ENCODE results near the gene CTDP1.

DNA sequence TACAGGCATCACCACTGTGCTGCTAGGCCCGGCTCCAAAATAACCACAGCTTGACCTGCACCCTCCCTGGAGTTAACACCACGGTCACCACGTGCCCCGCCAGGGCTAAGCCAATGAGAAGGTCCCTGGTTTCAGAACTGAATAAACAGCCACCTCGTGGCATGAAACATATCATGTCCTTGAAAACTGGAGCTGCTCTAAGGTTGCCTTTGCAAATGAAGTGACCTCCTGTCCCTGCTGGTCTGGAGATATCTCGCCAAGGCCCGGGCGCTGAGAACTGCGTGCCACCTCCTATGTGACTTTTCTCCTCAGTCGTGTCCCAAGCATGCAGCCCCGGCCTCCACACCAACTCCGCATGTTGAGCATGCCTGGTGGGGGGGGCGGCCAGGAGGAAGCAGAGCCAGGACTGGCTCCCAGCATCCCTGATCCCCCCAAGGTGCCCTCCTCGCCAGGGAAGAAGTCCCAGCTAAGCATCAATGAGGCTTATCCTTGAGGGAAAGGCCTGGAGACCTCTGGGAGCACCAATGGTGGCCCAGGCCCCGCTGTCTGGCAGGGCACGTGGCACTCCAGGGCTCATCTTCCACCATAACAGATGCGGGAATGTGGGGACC lies 101.8 kb downstream of the CTDP1 start:
- TF ChIP-seq, protein P1, sequence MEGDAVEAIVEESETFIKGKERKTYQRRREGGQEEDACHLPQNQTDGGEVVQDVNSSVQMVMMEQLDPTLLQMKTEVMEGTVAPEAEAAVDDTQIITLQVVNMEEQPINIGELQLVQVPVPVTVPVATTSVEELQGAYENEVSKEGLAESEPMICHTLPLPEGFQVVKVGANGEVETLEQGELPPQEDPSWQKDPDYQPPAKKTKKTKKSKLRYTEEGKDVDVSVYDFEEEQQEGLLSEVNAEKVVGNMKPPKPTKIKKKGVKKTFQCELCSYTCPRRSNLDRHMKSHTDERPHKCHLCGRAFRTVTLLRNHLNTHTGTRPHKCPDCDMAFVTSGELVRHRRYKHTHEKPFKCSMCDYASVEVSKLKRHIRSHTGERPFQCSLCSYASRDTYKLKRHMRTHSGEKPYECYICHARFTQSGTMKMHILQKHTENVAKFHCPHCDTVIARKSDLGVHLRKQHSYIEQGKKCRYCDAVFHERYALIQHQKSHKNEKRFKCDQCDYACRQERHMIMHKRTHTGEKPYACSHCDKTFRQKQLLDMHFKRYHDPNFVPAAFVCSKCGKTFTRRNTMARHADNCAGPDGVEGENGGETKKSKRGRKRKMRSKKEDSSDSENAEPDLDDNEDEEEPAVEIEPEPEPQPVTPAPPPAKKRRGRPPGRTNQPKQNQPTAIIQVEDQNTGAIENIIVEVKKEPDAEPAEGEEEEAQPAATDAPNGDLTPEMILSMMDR (IDR thresholded peaks at IDR 0.05), result no peak
- TF ChIP-seq POLR2A (IDR thresholded peaks at IDR 0.05), result no peak

Measured in lower leg skin (tissue), 3 donors.